Upper lobe of right lung (tissue), 1 donor: ENCODE measurements around the gene CEACAM1. TPM values are rescaled to one million over a fixed set of nuclear protein-coding genes. Genes with fewer than 3 reads are reported as not detected.
"Not testable (repeated sequence)": the region's sequence is repeated elsewhere in the genome, so short reads cannot be mapped to it uniquely, and the experiment has no call there.

Experiments used
- ATAC-seq: fragments of 200-7000 bp; cut with Tn5 transposase; one replicate; pipeline ENCODE4 v1.9.1; 2020; ENCODE audit warnings: mild to moderate bottlenecking, moderate library complexity
- DNase-seq: peaks from one replicate; pipeline ENCODE4 v3.0.0-alpha.2; 2020
- H3K27ac ChIP-seq: fragments of 200-600 bp; one replicate; pipeline ENCODE4 v1.8.0; 2022
- H3K27me3 ChIP-seq: fragments of 200-600 bp; one replicate; pipeline ENCODE4 v1.8.0; 2022; ENCODE audit warnings: mild to moderate bottlenecking
- H3K36me3 ChIP-seq: fragments of 200-600 bp; one replicate; pipeline ENCODE4 v1.8.0; 2022
- H3K4me1 ChIP-seq: fragments of 200-600 bp; one replicate; pipeline ENCODE4 v1.8.0; 2022
- H3K4me3 ChIP-seq: fragments of 200-600 bp; one replicate; pipeline ENCODE4 v1.8.0; 2022; ENCODE audit warnings: mild to moderate bottlenecking
- H3K9me3 ChIP-seq: fragments of 200-600 bp; one replicate; pipeline ENCODE4 v1.8.0; 2022
- intact Hi-C: fragments of 100-400 bp; cut with DNase I; formaldehyde crosslinking; loops from one replicate; pipeline ENCODE4 v1.11.0; 2022
- total RNA-seq: library from RNA; stranded (reverse); fragmentation: NEBNext Ultra II Directional; extraction: Animal tissue kit (Norgen Biotek cat#: 25700); gene quantifications from one replicate; pipeline ENCODE4 v1.2.1, GENCODE V29; 2021
- TF ChIP-seq, protein P1 (sequence below): fragments of 200-600 bp; IDR thresholded peaks from one replicate; pipeline ENCODE4 v1.8.0; 2022; ENCODE audit warnings: antibody characterized with exemption
- donor health status: DM: no; HTN: yes; CAD: no; lungs with severe emphysema.

Gene CEACAM1
- total RNA-seq, 1 donor from 2014 or later, result 13.1 TPM

DNA sequence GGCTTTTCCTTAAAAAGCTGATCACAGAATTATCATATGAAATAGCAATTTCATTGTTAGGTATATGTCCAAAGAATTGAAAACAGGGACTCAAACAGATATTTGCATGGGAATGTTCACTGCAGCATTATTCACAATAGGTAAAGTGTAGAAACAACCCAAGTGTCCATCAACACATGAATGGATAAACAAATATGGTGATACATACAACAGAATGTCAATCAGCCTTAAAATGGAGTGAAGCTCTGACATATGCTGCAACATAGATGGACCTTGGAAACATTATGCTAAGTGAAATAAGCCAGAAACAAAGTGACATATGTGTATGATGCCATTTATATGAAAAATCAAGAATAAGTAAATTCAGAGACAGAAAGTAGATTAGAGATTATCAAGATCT, 6.1 kb upstream of the CEACAM1 start:
- no peak for ATAC-seq
- Histone ChIP-seq H3K27me3 (no peaks in the 10 kb centered on the region), H3K27ac (no peak overlapping the region), H3K4me3 (no peak overlapping the region), H3K4me1 (no peaks in the 10 kb centered on the region), H3K36me3 (no peaks in the 10 kb centered on the region), H3K9me3 (no peaks in the 10 kb centered on the region)
- no peak for DNase-seq
- intact Hi-C loops, result no loop called here
- TF ChIP-seq, protein P1, sequence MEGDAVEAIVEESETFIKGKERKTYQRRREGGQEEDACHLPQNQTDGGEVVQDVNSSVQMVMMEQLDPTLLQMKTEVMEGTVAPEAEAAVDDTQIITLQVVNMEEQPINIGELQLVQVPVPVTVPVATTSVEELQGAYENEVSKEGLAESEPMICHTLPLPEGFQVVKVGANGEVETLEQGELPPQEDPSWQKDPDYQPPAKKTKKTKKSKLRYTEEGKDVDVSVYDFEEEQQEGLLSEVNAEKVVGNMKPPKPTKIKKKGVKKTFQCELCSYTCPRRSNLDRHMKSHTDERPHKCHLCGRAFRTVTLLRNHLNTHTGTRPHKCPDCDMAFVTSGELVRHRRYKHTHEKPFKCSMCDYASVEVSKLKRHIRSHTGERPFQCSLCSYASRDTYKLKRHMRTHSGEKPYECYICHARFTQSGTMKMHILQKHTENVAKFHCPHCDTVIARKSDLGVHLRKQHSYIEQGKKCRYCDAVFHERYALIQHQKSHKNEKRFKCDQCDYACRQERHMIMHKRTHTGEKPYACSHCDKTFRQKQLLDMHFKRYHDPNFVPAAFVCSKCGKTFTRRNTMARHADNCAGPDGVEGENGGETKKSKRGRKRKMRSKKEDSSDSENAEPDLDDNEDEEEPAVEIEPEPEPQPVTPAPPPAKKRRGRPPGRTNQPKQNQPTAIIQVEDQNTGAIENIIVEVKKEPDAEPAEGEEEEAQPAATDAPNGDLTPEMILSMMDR, result no peak

- H3K27me3 ChIP-seq, result no peaks in the 10 kb centered on the region
- DNase-seq (no peak), ATAC-seq (no peak)
- no peak overlapping the region for H3K4me3 ChIP-seq
- H3K36me3 ChIP-seq, result no peaks in the 10 kb centered on the region
- intact Hi-C loops, result no loop called here
- TF ChIP-seq, protein P1, result no peak
- peaks cover 13% of the 10 kb centered on the region for H3K4me1 ChIP-seq
- H3K27ac ChIP-seq, result no peak overlapping the region
- H3K9me3 ChIP-seq, result no peaks in the 10 kb centered on the region
These were observed 4.6 kb upstream of the CEACAM1 start for GRCh38 chr19:42532891-42533290.

DNA sequence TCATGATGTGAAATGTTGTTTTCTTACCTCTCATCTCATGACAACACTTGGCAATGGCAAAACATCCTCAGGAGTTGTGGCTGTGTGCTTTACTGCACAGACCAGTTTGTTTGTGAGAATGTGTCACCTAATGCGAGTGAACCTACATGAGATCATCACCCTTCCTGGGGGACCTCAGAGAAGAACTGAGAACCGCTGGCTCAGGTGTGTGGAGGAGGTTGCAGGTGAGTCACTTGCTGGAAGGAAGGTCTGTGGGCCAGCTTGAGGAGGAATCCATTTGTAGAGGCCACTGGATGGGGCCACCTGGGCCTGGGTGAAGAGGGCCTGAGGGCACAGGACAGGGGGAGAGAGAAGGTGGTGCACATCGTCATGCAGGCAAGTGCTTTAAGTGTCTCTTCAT, 3.0 kb upstream of the CEACAM1 start:
- Histone ChIP-seq H3K4me1 (peaks cover 17% of the 10 kb centered on the region), H3K4me3 (no peak overlapping the region), H3K27me3 (no peaks in the 10 kb centered on the region), H3K27ac (no peak overlapping the region), H3K36me3 (no peaks in the 10 kb centered on the region), H3K9me3 (no peaks in the 10 kb centered on the region)
- TF ChIP-seq, protein P1, result no peak
- intact Hi-C loops, result no loop called here
- ATAC-seq (no peak), DNase-seq (no peak)

DNA sequence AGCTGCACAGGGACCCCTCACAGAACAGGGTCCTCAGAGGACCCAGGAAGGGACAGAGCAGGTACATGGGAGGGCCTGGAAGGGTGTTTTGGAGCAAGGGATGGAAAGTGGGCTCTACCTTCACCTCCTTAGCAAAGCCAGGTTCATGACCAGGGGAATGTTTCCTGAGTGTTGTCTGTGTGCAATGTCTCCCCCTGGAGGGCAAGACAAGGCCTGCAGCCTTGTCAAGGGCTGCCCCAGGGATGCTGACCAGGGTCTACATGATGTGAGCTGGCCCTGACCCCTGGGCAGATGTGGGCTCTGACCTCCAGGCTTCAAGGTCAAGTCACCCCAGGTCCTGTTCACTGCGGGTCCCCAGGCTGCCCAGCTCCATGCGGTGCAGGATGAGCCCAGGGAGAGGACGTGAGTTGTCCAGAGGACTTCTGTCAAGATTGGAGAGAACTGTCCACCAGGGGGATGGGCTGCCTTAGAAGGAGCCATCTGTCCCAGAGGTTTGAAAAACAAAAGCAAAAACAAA, 1.0 kb upstream of the CEACAM1 start:
- Histone ChIP-seq H3K4me3 (peak overlapping the region; percentile 39), H3K27ac (peak overlapping the region; percentile 55), H3K27me3 (no peaks in the 10 kb centered on the region), H3K36me3 (no peaks in the 10 kb centered on the region), H3K4me1 (peaks cover 17% of the 10 kb centered on the region), H3K9me3 (no peaks in the 10 kb centered on the region)
- ATAC-seq (peak; percentile 95), DNase-seq (peak; percentile 83)
- TF ChIP-seq, protein P1, result peak; percentile 87
- intact Hi-C loops, result loop anchor here (5.0 kb wide), 1 partner anchor 77 kb away; no protein-coding TSS in a partner anchor

DNA sequence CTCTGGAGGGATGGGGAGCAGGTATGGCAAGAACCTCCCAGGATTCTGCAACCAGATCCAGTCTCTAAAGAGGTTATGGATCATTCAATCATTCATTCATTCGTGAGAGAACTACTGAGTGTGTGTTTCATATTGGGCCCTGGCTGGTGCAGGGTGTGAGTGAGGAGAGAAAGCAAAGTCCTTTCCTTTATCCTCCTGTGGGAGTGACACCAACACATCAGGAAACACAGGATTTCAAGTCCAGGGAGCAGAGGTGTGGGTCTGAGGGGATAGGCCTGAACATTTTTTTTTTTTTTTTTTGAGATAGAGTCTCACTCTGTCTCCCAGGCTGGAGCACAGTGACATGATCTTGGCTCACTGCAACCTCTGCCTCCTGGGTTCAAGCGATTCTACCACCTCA, 3.3 kb downstream of the CEACAM1 start:
- no peak for DNase-seq
- ATAC-seq, result no peak
- no peaks in the 10 kb centered on the region for H3K27me3 ChIP-seq
- no peak overlapping the region for H3K4me3 ChIP-seq
- peaks cover 17% of the 10 kb centered on the region for H3K4me1 ChIP-seq
- intact Hi-C loops, result loop anchor here (5.0 kb wide), 1 partner anchor 73 kb away; no protein-coding TSS in a partner anchor
- H3K27ac ChIP-seq, result no peak overlapping the region
- H3K9me3 ChIP-seq, result no peaks in the 10 kb centered on the region
- H3K36me3 ChIP-seq, result no peaks in the 10 kb centered on the region
- TF ChIP-seq, protein P1, result no peak

GRCh38 chr19:42524250-42524649, 4.0 kb downstream of the CEACAM1 start:
- no peak for DNase-seq
- no peak overlapping the region for H3K27ac ChIP-seq
- ATAC-seq, result no peak
- no peaks in the 10 kb centered on the region for H3K27me3 ChIP-seq
- H3K4me3 ChIP-seq, result no peak overlapping the region
- TF ChIP-seq, protein P1, result no peak
- H3K36me3 ChIP-seq, result no peaks in the 10 kb centered on the region
- H3K9me3 ChIP-seq, result no peaks in the 10 kb centered on the region
- intact Hi-C loops, result no loop called here
- peaks cover 17% of the 10 kb centered on the region for H3K4me1 ChIP-seq

DNA sequence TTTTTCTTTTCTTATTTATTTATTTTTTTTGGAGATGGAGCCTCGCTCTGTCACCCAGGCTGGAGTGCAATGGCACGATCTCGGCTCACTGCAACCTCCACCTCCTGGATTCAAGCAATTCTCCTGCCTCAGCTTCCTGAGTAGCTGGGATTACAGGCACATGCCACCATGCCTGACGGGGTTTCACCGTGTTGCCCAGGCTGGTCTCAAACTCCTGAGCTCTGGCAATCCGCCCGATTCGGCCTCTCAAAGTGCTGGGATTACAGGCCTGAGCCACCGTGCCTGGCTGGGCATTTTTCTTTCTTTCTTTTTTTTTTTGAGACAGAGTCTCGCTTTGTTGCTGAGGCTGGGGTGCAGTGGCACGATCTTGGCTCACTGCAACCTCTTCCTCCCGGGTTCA, 6.0 kb downstream of the CEACAM1 start:
- ATAC-seq, H3K27ac ChIP-seq, H3K4me3 ChIP-seq, H3K27me3 ChIP-seq, H3K36me3 ChIP-seq, DNase-seq, intact Hi-C loops, H3K9me3 ChIP-seq, H3K4me1 ChIP-seq: not testable (repeated sequence)
